Erythroblast (primary cell): Measurements from ENCODE around the gene DIAPH3.

Experiments
- GATA1 ChIP-seq: IDR thresholded peaks from 2 replicates; pipeline ENCODE4 v1.6.1; 2011; ENCODE audit warnings: low read depth, mild to moderate bottlenecking, control low read depth, low read length, moderate library complexity
- POLR2A ChIP-seq: IDR thresholded peaks from 2 replicates; pipeline ENCODE4 v1.6.1; 2011; ENCODE audit warnings: mild to moderate bottlenecking, low read length

DNA sequence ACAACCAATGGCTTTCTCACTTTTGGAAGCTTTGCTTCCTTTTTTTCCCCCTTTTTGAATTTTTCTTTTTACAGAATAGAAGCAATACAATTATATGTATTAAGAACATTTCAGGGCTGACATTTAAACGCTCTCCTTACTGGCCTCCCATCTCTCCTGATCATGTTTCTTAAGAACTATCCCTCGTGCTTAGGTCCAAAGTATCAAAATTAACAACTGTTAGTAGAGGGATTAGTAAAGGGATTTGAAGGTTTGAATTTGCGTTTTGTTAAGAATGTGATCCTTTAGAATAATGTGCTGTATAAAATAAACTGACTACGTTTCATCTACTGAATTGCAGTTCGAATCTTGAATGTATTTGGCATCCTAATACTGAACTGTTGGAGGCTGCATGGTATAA, 424.8 kb downstream of the DIAPH3 start:
- TF ChIP-seq POLR2A (no peak), GATA1 (no peak)
